Thyroid gland (tissue), 4 donors: ENCODE results near the gene LRBA. TPM values are rescaled to one million over a fixed set of nuclear protein-coding genes. Genes with fewer than 3 reads are reported as not detected.

Experiments
- DNase-seq, 2 donors: peaks; one replicate each; pipeline ENCODE4 v3.0.0-alpha.2; 2019
- H3K27ac ChIP-seq, 3 donors: fragments of 200-600 bp; sonication (generic); 1 replicate in 2 of 3; 2 replicates in 1 of 3; pipeline ENCODE4 v1.5.1; 2016 to 2019; ENCODE audit warnings: mild to moderate bottlenecking in 1 of 3, moderate library complexity in 1 of 3
- H3K27me3 ChIP-seq: fragments of 200-600 bp; sonication (generic); one replicate; pipeline ENCODE4 v1.5.1; 2019
- H3K36me3 ChIP-seq, 2 donors: fragments of 200-600 bp; sonication (generic); one replicate each; pipeline ENCODE4 v1.5.1; 2016 to 2019
- H3K4me1 ChIP-seq, 2 donors: fragments of 200-600 bp; sonication (generic); one replicate each; pipeline ENCODE4 v1.5.1; 2017 to 2019
- H3K4me3 ChIP-seq, 3 donors: fragments of 200-600 bp; sonication (generic); replicated peaks in 1 of 3; 1 replicate in 2 of 3; 2 replicates in 1 of 3; pipeline ENCODE4 v1.5.1; 2016; ENCODE audit warnings: mild to moderate bottlenecking in 1 of 3
- H3K9me3 ChIP-seq: fragments of 200-600 bp; sonication (generic); one replicate; pipeline ENCODE4 v1.5.1; 2017
- POLR2A ChIP-seq, 2 donors: fragments of 450-650 bp; IDR thresholded peaks; one replicate each; pipeline ENCODE4 v1.6.1; 2017; ENCODE audit warnings: antibody characterized with exemption in 2 of 2, mild to moderate bottlenecking in 2 of 2, moderate library complexity in 1 of 2
- WGBS, 2 donors: methylation state at CpG; one replicate each; pipeline ENCODE4 v1.1.5; 2017; 5-methylcytosine and 5-hydroxymethylcytosine counted together
- intact Hi-C: fragments of 100-400 bp; cut with DNase I; formaldehyde crosslinking; loops from one replicate; pipeline ENCODE4 v1.15.1; 2023
- total RNA-seq, 4 donors: library from RNA; depleted of rRNA; stranded (reverse); fragments of >200 nt; gene quantifications; one replicate each; pipeline ENCODE4 v1.2.3, GENCODE V29; 2016
- TF ChIP-seq, protein P1 (sequence below), 6 experiments: fragments of 200-600 bp in 3 of 6; fragments of 450-650 bp in 3 of 6; sonication (generic) in 3 of 6; IDR thresholded peaks; one replicate each; pipeline ENCODE4 v1.5.1; 2016 to 2019; ENCODE audit warnings: antibody characterized with exemption in 6 of 6, mild to moderate bottlenecking in 2 of 6, inconsistent platforms in 1 of 6, moderate library complexity in 1 of 6

The LRBA gene
- total RNA-seq, 4 donors from 2014 or later: 98.9 to 127 (median 113) TPM

DNA sequence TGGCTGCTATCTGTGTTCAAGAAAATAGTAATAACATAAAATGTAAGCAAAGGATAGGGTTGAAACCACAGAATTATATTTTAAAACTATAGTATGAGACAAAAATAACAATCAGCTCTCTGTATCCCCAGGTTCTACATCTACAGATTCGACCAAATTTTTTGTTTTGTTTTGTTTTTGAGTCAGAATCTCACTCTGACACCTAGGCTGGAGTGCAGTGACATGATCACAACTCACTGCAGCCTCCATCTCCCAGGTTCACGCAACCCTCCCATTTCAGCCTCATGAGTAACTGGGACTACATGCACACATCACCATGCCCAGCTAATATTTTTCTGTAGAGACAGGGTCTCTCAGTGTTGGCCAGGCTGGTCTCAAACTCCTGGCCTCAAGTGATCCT, 319.9 kb downstream of the LRBA start:
- Histone ChIP-seq H3K4me1 (no peaks in the 10 kb centered on the region), H3K9me3 (no peaks in the 10 kb centered on the region), H3K4me3 (no peak overlapping the region), H3K36me3 (no peaks in the 10 kb centered on the region), H3K27ac (no peak overlapping the region), H3K27me3 (no peaks in the 10 kb centered on the region)
- DNase-seq: no peak
- intact Hi-C loops: no loop called here
- TF ChIP-seq, protein P1, sequence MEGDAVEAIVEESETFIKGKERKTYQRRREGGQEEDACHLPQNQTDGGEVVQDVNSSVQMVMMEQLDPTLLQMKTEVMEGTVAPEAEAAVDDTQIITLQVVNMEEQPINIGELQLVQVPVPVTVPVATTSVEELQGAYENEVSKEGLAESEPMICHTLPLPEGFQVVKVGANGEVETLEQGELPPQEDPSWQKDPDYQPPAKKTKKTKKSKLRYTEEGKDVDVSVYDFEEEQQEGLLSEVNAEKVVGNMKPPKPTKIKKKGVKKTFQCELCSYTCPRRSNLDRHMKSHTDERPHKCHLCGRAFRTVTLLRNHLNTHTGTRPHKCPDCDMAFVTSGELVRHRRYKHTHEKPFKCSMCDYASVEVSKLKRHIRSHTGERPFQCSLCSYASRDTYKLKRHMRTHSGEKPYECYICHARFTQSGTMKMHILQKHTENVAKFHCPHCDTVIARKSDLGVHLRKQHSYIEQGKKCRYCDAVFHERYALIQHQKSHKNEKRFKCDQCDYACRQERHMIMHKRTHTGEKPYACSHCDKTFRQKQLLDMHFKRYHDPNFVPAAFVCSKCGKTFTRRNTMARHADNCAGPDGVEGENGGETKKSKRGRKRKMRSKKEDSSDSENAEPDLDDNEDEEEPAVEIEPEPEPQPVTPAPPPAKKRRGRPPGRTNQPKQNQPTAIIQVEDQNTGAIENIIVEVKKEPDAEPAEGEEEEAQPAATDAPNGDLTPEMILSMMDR (IDR thresholded peaks at IDR 0.05): no peak
- 72 to 89% methylated on average over 2 of the region's 2 CpGs for WGBS, 2 donors

DNA sequence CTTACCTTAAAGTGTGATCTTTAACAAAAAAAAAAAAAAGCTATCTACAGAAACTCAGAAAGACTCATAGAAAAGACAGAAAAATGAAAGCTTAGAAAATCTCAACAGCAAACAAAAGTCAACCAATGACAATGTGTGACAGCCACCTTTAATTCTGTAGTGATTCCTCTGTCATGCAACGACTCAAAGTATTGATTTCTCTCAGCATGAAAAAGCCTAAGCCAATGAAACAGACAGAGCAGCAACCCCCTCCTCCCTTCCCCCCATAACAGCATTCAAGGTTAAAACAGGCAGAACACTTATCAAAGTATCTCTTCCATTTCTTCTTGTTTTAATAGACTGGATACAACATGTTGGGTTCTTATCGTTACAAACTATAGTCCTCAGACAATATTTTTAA, 320.6 kb downstream of the LRBA start:
- Histone ChIP-seq H3K9me3 (no peaks in the 10 kb centered on the region), H3K4me3 (no peak overlapping the region), H3K36me3 (no peaks in the 10 kb centered on the region), H3K27ac (no peak overlapping the region), H3K4me1 (no peaks in the 10 kb centered on the region), H3K27me3 (no peaks in the 10 kb centered on the region)
- intact Hi-C loops: no loop called here
- no peak for TF ChIP-seq POLR2A (IDR thresholded peaks at IDR 0.05)
- TF ChIP-seq, protein P1 (IDR thresholded peaks at IDR 0.05): no peak
- 76 to 79% methylated on average over 2 of the region's 2 CpGs for WGBS, 2 donors
- no peak for DNase-seq

DNA sequence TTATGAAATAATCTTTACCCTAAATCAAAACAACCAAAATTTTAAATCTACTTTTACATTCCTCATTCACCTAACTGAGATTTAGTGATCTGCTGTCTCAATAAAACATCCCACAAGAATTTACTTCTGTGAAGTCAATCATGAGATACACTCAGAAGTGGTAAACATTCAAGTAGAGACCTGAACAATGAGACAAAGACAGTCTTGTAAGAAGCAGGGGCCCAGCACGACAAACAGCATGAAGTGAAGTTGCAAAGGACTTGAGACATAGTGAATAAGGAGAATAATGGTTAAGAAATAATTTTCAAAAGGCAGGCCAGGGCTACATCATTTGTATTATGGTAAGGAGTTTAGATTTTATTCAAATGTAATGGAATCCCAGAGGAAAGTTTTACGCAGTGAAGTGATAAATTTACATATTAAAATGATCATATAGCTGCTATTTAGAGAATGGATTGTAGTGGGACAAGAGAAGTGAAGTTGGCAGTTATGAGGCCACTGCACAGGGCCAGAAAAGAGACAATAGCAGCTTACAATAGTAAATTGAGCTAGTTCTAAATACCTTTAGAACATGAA, 331.2 kb downstream of the LRBA start:
- no peak for DNase-seq
- Histone ChIP-seq H3K4me1 (no peaks in the 10 kb centered on the region), H3K36me3 (no peaks in the 10 kb centered on the region), H3K4me3 (no peak overlapping the region), H3K27ac (no peak overlapping the region), H3K27me3 (no peaks in the 10 kb centered on the region), H3K9me3 (no peaks in the 10 kb centered on the region)
- intact Hi-C loops: no loop called here
- WGBS, 2 donors: 77 to 79% methylated on average over 2 of the region's 2 CpGs
- no peak for TF ChIP-seq POLR2A (IDR thresholded peaks at IDR 0.05)
- TF ChIP-seq, protein P1 (IDR thresholded peaks at IDR 0.05): no peak

DNA sequence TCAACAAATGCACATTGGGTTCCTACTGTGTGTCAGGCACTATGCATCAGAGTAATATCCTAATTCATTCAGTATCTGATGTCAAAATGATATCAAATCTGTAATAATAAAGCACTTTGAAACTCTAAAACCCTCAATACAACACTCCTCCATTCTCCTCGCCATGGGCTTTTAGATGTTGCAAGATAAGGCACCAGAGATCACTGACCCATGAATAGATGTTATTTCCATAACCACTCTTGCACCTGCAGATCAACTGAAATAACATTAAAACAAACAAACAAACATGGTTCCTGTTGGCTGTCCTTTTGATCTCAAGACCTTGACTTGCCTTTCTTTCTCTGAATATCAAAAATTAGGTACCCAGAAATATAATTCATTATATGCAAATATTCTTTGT, 333.0 kb downstream of the LRBA start:
- 92 to 94% methylated on average over 1 of the region's 1 CpG for WGBS, 2 donors
- H3K36me3 ChIP-seq: no peaks in the 10 kb centered on the region
- H3K4me1 ChIP-seq: no peaks in the 10 kb centered on the region
- H3K4me3 ChIP-seq: no peak overlapping the region
- TF ChIP-seq, protein P1 (IDR thresholded peaks at IDR 0.05): no peak
- no peak for TF ChIP-seq POLR2A (IDR thresholded peaks at IDR 0.05)
- H3K9me3 ChIP-seq: no peaks in the 10 kb centered on the region
- H3K27me3 ChIP-seq: no peaks in the 10 kb centered on the region
- intact Hi-C loops: no loop called here
- no peak for DNase-seq
- H3K27ac ChIP-seq: no peak overlapping the region

DNA sequence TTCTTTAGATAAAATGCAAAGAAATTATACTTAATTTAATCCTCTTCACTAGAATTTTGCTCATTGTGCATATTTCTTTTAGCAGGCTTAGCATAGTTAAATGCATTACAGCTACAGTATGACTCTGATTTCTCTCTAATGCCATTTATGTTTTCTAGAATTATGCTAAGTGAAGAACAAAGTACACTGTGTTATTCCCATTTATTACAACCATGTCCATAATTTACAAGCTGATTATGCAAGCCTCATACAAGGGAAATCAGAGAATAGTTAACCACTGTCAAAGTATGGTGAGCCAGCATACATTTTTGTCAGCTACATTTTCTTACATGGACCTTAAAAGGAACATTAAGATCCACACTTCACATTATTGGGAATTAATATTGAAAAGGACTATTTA, 334.0 kb downstream of the LRBA start:
- no peaks in the 10 kb centered on the region for H3K27me3 ChIP-seq
- H3K4me3 ChIP-seq: no peak overlapping the region
- DNase-seq: no peak
- no peaks in the 10 kb centered on the region for H3K36me3 ChIP-seq
- intact Hi-C loops: no loop called here
- no peak overlapping the region for H3K27ac ChIP-seq
- no peak for TF ChIP-seq POLR2A (IDR thresholded peaks at IDR 0.05)
- TF ChIP-seq, protein P1 (IDR thresholded peaks at IDR 0.05): no peak
- H3K4me1 ChIP-seq: no peaks in the 10 kb centered on the region
- H3K9me3 ChIP-seq: no peaks in the 10 kb centered on the region
